Measurements from ENCODE around the gene PSMG1. TPM values are rescaled to one million over a fixed set of nuclear protein-coding genes. Genes with fewer than 3 reads are reported as not detected.

Gene PSMG1
- polyA plus RNA-seq, 1 of the 3 experiments (the other 2 are of a cell fraction), result 39.6 TPM

DNA sequence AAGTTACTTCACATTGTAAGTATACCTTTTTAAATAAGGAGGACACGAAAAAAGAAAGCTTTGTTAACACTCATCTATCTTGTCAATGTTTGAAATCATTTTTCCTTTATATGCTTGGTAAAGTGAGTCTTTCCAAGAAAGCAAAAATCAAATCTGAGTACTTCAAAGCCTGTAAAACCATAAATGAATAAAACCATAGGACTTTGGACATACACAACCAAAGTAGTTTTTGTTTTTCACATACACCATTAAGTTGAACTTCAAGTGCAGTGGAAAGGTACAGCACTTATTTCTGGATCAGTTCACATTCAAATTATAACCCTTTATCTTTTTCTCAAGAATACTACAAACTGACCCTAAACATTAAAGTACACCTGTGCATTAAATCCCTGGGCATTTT, 10.1 kb upstream of the PSMG1 start:
- Histone ChIP-seq H3K27me3 (ENCODE audit: insufficient read depth) (no peaks in the 10 kb centered on the region), H3K9ac (no peak overlapping the region), H4K20me1 (ENCODE audit: insufficient read depth) (no peaks in the 10 kb centered on the region; the same call in 1 of the 2 replicates), H3K79me2 (ENCODE audit: insufficient read depth) (no peaks in the 10 kb centered on the region; the same call in 1 of the 2 replicates), H3K36me3 (replicated peaks in 1 of 2; ENCODE audit: control insufficient read depth in 1 of 2, insufficient read depth in 2 of 2, low read length in 1 of 2) (peaks cover 59 to 69% of the 10 kb centered on the region in 2 experiments), H2AFZ (ENCODE audit: low read depth) (no peak overlapping the region), H3F3A (replicated peaks; ENCODE audit: insufficient read depth) (peaks cover 27% of the 10 kb centered on the region), H3K9me2 (no peaks in the 10 kb centered on the region), H3K9me3 (no peaks in the 10 kb centered on the region), H3K4me2 (no peak overlapping the region), H3K4me1 (ENCODE audit: control insufficient read depth in 1 of 2, insufficient read depth in 2 of 2, low read depth in 1 of 2, low read length in 1 of 2) (peaks cover 0 to 22% of the 10 kb centered on the region in 2 experiments; a peak in 3 of 4 replicates), H3K4me3 (ENCODE audit: low read depth in 2 of 2, low read length in 1 of 2) (no peak overlapping the region), H3K27ac (ENCODE audit: low read depth in 2 of 2, low read length in 1 of 2) (no peak overlapping the region)
- POLR2A ChIA-PET, result no interaction called here
- CTCF ChIA-PET, result interaction anchor here (1.4 kb wide), 1 partner anchor 38 kb away, joined by 3 read pairs; no protein-coding TSS in a partner anchor
- no peak for DNase-seq
- WGBS (ENCODE audit: low lambda C conversion rate), result 89% methylated on average over 1 of the region's 1 CpG
- TF ChIP-seq TEAD4 (IDR thresholded peaks at IDR 0.05; ENCODE audit: borderline replicate concordance, insufficient read depth), result no peak
- TF ChIP-seq, protein P1, sequence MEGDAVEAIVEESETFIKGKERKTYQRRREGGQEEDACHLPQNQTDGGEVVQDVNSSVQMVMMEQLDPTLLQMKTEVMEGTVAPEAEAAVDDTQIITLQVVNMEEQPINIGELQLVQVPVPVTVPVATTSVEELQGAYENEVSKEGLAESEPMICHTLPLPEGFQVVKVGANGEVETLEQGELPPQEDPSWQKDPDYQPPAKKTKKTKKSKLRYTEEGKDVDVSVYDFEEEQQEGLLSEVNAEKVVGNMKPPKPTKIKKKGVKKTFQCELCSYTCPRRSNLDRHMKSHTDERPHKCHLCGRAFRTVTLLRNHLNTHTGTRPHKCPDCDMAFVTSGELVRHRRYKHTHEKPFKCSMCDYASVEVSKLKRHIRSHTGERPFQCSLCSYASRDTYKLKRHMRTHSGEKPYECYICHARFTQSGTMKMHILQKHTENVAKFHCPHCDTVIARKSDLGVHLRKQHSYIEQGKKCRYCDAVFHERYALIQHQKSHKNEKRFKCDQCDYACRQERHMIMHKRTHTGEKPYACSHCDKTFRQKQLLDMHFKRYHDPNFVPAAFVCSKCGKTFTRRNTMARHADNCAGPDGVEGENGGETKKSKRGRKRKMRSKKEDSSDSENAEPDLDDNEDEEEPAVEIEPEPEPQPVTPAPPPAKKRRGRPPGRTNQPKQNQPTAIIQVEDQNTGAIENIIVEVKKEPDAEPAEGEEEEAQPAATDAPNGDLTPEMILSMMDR (IDR thresholded peaks at IDR 0.05), result no peak
- no peak for TF ChIP-seq YY1 (IDR thresholded peaks at IDR 0.05; ENCODE audit: low read depth)
- no peak for TF ChIP-seq GABPA (IDR thresholded peaks at IDR 0.05; ENCODE audit: low read depth)
- TF ChIP-seq TAF1 (IDR thresholded peaks at IDR 0.05; ENCODE audit: borderline replicate concordance, low read depth, low read length), result no peak
- TF ChIP-seq CHD2 (IDR thresholded peaks at IDR 0.05; ENCODE audit: low read length, partially characterized antibody), result no peak
- no peak for TF ChIP-seq POLR2AphosphoS5 (IDR thresholded peaks at IDR 0.05; ENCODE audit: low read depth, low read length)
- TF ChIP-seq RCOR1 (IDR thresholded peaks at IDR 0.05; ENCODE audit: low read length), result no peak
- TF ChIP-seq, protein P2, sequence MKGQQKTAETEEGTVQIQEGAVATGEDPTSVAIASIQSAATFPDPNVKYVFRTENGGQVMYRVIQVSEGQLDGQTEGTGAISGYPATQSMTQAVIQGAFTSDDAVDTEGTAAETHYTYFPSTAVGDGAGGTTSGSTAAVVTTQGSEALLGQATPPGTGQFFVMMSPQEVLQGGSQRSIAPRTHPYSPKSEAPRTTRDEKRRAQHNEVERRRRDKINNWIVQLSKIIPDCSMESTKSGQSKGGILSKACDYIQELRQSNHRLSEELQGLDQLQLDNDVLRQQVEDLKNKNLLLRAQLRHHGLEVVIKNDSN (IDR thresholded peaks at IDR 0.05; ENCODE audit: borderline replicate concordance, low read depth), result no peak
- TF ChIP-seq EZH2phosphoT487 (IDR thresholded peaks at IDR 0.05; ENCODE audit: borderline replicate concordance, low read depth), result no peak
- TF ChIP-seq NFIC (IDR thresholded peaks at IDR 0.05; ENCODE audit: borderline replicate concordance), result no peak
- no peak for TF ChIP-seq FOSL2 (IDR thresholded peaks at IDR 0.05; ENCODE audit: borderline replicate concordance, low read depth)
- no peak for TF ChIP-seq FOXJ3 (CRISPR knock-in tag; IDR thresholded peaks at IDR 0.05)
- no peak for TF ChIP-seq GATA2 (CRISPR knock-in tag; IDR thresholded peaks at IDR 0.05)
- TF ChIP-seq MXI1 (IDR thresholded peaks at IDR 0.05; ENCODE audit: low read depth, low read length), result no peak
- TF ChIP-seq, protein P3, sequence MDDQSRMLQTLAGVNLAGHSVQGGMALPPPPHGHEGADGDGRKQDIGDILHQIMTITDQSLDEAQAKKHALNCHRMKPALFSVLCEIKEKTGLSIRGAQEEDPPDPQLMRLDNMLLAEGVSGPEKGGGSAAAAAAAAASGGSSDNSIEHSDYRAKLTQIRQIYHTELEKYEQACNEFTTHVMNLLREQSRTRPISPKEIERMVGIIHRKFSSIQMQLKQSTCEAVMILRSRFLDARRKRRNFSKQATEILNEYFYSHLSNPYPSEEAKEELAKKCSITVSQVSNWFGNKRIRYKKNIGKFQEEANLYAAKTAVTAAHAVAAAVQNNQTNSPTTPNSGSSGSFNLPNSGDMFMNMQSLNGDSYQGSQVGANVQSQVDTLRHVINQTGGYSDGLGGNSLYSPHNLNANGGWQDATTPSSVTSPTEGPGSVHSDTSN (IDR thresholded peaks at IDR 0.05), result no peak
- TF ChIP-seq FOXM1 (IDR thresholded peaks at IDR 0.05; ENCODE audit: low read depth), result no peak
- TF ChIP-seq RXRA (IDR thresholded peaks at IDR 0.05; ENCODE audit: borderline replicate concordance, low read depth), result no peak

Measured in SK-N-SH (cell line).